ENCODE data around the gene PAX8.

The PAX8 gene

GRCh38 chr2:113209011-113209645 lies 69.6 kb downstream of the PAX8 start:
- TF ChIP-seq CTCF (IDR thresholded peaks at IDR 0.05; ENCODE audit: low read depth, low read length, missing control alignments): no peak
- H3K4me3 ChIP-seq (ENCODE audit: low read depth, low read length): no peak overlapping the region
- in situ Hi-C loops (cut with HindIII; ENCODE audit: low sequenced_read_pairs): no loop called here
- DNase-seq (ENCODE audit: low read depth): no peak

- no peak for TF ChIP-seq CTCF (IDR thresholded peaks at IDR 0.05; ENCODE audit: low read depth, low read length, missing control alignments)
- in situ Hi-C loops (cut with HindIII; ENCODE audit: low sequenced_read_pairs): no loop called here
- no peak for DNase-seq (ENCODE audit: low read depth)
- no peak overlapping the region for H3K4me3 ChIP-seq (ENCODE audit: low read depth, low read length)
These were observed 70.3 kb downstream of the PAX8 start for GRCh38 chr2:113208396-113208795.

- no peak for TF ChIP-seq CTCF (IDR thresholded peaks at IDR 0.05; ENCODE audit: low read depth, low read length, missing control alignments)
- DNase-seq (ENCODE audit: low read depth): no peak
- no peak overlapping the region for H3K4me3 ChIP-seq (ENCODE audit: low read depth, low read length)
- in situ Hi-C loops (cut with HindIII; ENCODE audit: low sequenced_read_pairs): no loop called here
These were observed 71.7 kb downstream of the PAX8 start for GRCh38 chr2:113207021-113207420.

- in situ Hi-C loops (cut with HindIII; ENCODE audit: low sequenced_read_pairs): no loop called here
- no peak overlapping the region for H3K4me3 ChIP-seq (ENCODE audit: low read depth, low read length)
- no peak for TF ChIP-seq CTCF (IDR thresholded peaks at IDR 0.05; ENCODE audit: low read depth, low read length, missing control alignments)
- no peak for DNase-seq (ENCODE audit: low read depth)
These were observed 72.5 kb downstream of the PAX8 start for GRCh38 chr2:113206251-113206650.

DNA sequence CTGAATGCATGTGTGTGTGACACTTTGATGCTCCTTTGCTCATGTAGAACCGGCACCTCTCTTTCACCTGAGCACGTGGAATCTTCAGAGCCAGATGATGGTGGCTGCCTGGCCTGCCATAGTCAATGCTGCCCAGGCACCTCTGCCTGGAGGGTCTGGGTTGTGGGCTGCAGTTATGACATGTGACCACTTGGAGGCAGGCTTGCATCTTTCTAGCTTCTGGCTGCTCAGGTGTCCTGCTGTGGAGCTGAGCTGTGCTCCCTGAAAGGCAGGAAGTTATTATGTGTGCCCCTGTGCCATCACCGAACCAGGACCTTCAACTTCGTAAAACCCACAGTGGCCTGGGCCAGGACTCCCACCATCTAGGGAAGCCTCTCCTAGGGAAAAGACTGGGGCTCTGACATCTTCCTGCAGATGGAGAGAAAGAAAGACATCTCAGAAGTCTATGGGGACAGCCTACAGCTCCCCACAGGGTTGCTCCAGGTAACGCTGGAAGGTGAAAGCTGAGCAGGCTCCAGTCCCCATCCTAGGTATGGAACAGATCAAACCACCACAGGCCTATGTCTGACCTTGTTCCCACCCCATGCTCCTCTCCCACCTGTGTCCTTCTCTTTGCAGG lies 74.7 kb downstream of the PAX8 start:
- peak; percentile 93 for TF ChIP-seq CTCF (IDR thresholded peaks at IDR 0.05; ENCODE audit: low read depth, low read length, missing control alignments)
- in situ Hi-C loops (cut with HindIII; ENCODE audit: low sequenced_read_pairs): loop anchor here (5.0 kb wide), 1 partner anchor 67 kb away; no protein-coding TSS in a partner anchor
- DNase-seq (ENCODE audit: low read depth): no peak
- no peak overlapping the region for H3K4me3 ChIP-seq (ENCODE audit: low read depth, low read length)

DNA sequence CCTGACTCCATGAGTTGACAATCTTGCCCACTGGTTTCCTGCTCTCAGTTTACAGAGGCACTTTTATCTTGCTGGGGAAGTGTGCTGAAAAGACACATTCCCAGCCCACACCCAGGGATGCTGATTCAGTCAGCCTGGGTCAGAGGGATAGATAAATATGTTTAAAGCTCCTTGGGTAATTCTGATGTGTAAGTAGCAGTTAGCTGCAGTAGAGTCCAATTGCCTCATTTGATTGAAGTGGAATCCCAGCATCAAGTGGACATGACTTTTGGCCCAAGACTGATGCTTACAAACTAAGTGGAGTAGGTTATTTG lies 75.5 kb downstream of the PAX8 start:
- in situ Hi-C loops (cut with HindIII; ENCODE audit: low sequenced_read_pairs): loop anchor here (5.0 kb wide), 1 partner anchor 66 kb away; no protein-coding TSS in a partner anchor
- no peak for TF ChIP-seq CTCF (IDR thresholded peaks at IDR 0.05; ENCODE audit: low read depth, low read length, missing control alignments)
- DNase-seq (ENCODE audit: low read depth): no peak
- H3K4me3 ChIP-seq (ENCODE audit: low read depth, low read length): no peak overlapping the region
